ENCODE measurements around the gene PPP2R1A. TPM values are rescaled to one million over a fixed set of nuclear protein-coding genes. Genes with fewer than 3 reads are reported as not detected.
"Not testable (repeated sequence)": the region's sequence is repeated elsewhere in the genome, so short reads cannot be mapped to it uniquely, and the experiment has no call there.

Gene PPP2R1A
- total RNA-seq, 1 donor from 2014 or later = 332 TPM

GRCh38 chr19:52200044-52200443 is 10.2 kb downstream of the PPP2R1A start:
- H3K36me3 Mint-ChIP-seq (ENCODE audit: low read depth, unreplicated experiment) = peaks cover 33% of the 10 kb centered on the region
- H3K4me1 Mint-ChIP-seq (ENCODE audit: low read depth, unreplicated experiment) = peaks cover 16% of the 10 kb centered on the region
- H3K4me1 ChIP-seq (ENCODE audit: insufficient read depth, low read length) = peaks cover 11% of the 10 kb centered on the region
- peaks cover 96% of the 10 kb centered on the region for H4K20me1 ChIP-seq (ENCODE audit: insufficient read depth, low read length)
- H3K36me3 ChIP-seq (ENCODE audit: insufficient read depth, low read length) = peaks cover 44% of the 10 kb centered on the region
- no peak for TF ChIP-seq CTCF (IDR thresholded peaks at IDR 0.05; ENCODE audit: insufficient read depth, low read depth, low read length)
- H3K9me3 ChIP-seq (ENCODE audit: insufficient read depth, low read depth, low read length) = no peaks in the 10 kb centered on the region
- peak overlapping the region; percentile 19 for H3K4me2 ChIP-seq (ENCODE audit: low read length)
- DNase-seq (ENCODE audit: low read depth) = peak; percentile 68
- no peaks in the 10 kb centered on the region for H3K27me3 Mint-ChIP-seq (ENCODE audit: low read depth, unreplicated experiment)
- H2AFZ ChIP-seq (ENCODE audit: low read depth, low read length) = no peak overlapping the region
- H3K9me3 Mint-ChIP-seq (ENCODE audit: unreplicated experiment) = no peaks in the 10 kb centered on the region
- peak overlapping the region; percentile 86 for H3K27ac Mint-ChIP-seq (ENCODE audit: unreplicated experiment)
- H3K4me3 ChIP-seq (ENCODE audit: insufficient read depth, low read depth, low read length) = no peak overlapping the region
- H3K27ac ChIP-seq (ENCODE audit: low read depth, low read length) = peak overlapping the region; percentile 69
- H3K27me3 ChIP-seq (ENCODE audit: insufficient read depth, low read length) = no peaks in the 10 kb centered on the region
- peak overlapping the region; percentile 58 for H3K4me3 Mint-ChIP-seq (ENCODE audit: unreplicated experiment)
- FAIRE-seq = peak; percentile 54
- peak overlapping the region; percentile 17 for H3K9ac ChIP-seq (ENCODE audit: low read length)
- peaks cover 96% of the 10 kb centered on the region for H3K79me2 ChIP-seq (ENCODE audit: insufficient read depth, low read length)

- H3K27me3 ChIP-seq (ENCODE audit: insufficient read depth, low read length); FAIRE-seq; H3K27ac Mint-ChIP-seq (ENCODE audit: unreplicated experiment); H3K9me3 ChIP-seq (ENCODE audit: insufficient read depth, low read depth, low read length); DNase-seq (ENCODE audit: low read depth); H3K4me3 ChIP-seq (ENCODE audit: insufficient read depth, low read depth, low read length); H3K9me3 Mint-ChIP-seq (ENCODE audit: unreplicated experiment); H2AFZ ChIP-seq (ENCODE audit: low read depth, low read length); H3K27me3 Mint-ChIP-seq (ENCODE audit: low read depth, unreplicated experiment); H3K4me3 Mint-ChIP-seq (ENCODE audit: unreplicated experiment): not testable (repeated sequence)
- Histone ChIP-seq H3K4me2 (ENCODE audit: low read length) (peak overlapping the region; percentile 19), H3K79me2 (ENCODE audit: insufficient read depth, low read length) (peaks cover 96% of the 10 kb centered on the region), H3K36me3 (ENCODE audit: insufficient read depth, low read length) (peaks cover 46% of the 10 kb centered on the region), H3K9ac (ENCODE audit: low read length) (peak overlapping the region; percentile 17), H4K20me1 (ENCODE audit: insufficient read depth, low read length) (peaks cover 96% of the 10 kb centered on the region), H3K27ac (ENCODE audit: low read depth, low read length) (peak overlapping the region; percentile 69), H3K4me1 (ENCODE audit: insufficient read depth, low read length) (peaks cover 11% of the 10 kb centered on the region)
- peaks cover 16% of the 10 kb centered on the region for H3K4me1 Mint-ChIP-seq (ENCODE audit: low read depth, unreplicated experiment)
- H3K36me3 Mint-ChIP-seq (ENCODE audit: low read depth, unreplicated experiment) = peaks cover 35% of the 10 kb centered on the region
Measured at GRCh38 chr19:52200755-52201391, 11.0 kb downstream of the PPP2R1A start.

GRCh38 chr19:52206481-52206880 is 16.6 kb downstream of the PPP2R1A start:
- Histone ChIP-seq H3K4me2 (ENCODE audit: low read length) (no peak overlapping the region), H3K4me3 (ENCODE audit: insufficient read depth, low read depth, low read length) (no peak overlapping the region), H3K27ac (ENCODE audit: low read depth, low read length) (no peak overlapping the region), H4K20me1 (ENCODE audit: insufficient read depth, low read length) (peaks cover 81% of the 10 kb centered on the region), H3K9me3 (ENCODE audit: insufficient read depth, low read depth, low read length) (no peaks in the 10 kb centered on the region), H2AFZ (ENCODE audit: low read depth, low read length) (no peak overlapping the region), H3K9ac (ENCODE audit: low read length) (no peak overlapping the region), H3K79me2 (ENCODE audit: insufficient read depth, low read length) (peaks cover 90% of the 10 kb centered on the region), H3K36me3 (ENCODE audit: insufficient read depth, low read length) (peaks cover 59% of the 10 kb centered on the region), H3K4me1 (ENCODE audit: insufficient read depth, low read length) (no peaks in the 10 kb centered on the region), H3K27me3 (ENCODE audit: insufficient read depth, low read length) (no peaks in the 10 kb centered on the region)
- DNase-seq (ENCODE audit: low read depth) = no peak
- FAIRE-seq = no peak
- H3K27me3 Mint-ChIP-seq (ENCODE audit: low read depth, unreplicated experiment) = no peaks in the 10 kb centered on the region
- peaks cover 1% of the 10 kb centered on the region for H3K9me3 Mint-ChIP-seq (ENCODE audit: unreplicated experiment)
- no peak for TF ChIP-seq EZH2 (IDR thresholded peaks at IDR 0.05; ENCODE audit: insufficient read depth, low read length)
- TF ChIP-seq CTCF (IDR thresholded peaks at IDR 0.05; ENCODE audit: insufficient read depth, low read depth, low read length) = no peak
- H3K4me3 Mint-ChIP-seq (ENCODE audit: unreplicated experiment) = no peak overlapping the region
- no peak overlapping the region for H3K27ac Mint-ChIP-seq (ENCODE audit: unreplicated experiment)
- peaks cover 2% of the 10 kb centered on the region for H3K4me1 Mint-ChIP-seq (ENCODE audit: low read depth, unreplicated experiment)
- H3K36me3 Mint-ChIP-seq (ENCODE audit: low read depth, unreplicated experiment) = peaks cover 36% of the 10 kb centered on the region

Data from astrocyte (in vitro differentiated cells and primary cell).